Esophagus squamous epithelium (tissue), 5 donors: Measurements from ENCODE around the gene RMDN2. TPM values are rescaled to one million over a fixed set of nuclear protein-coding genes. Genes with fewer than 3 reads are reported as not detected.

ENCODE experiments used
- DNase-seq: peaks from one replicate; lab custom pipeline; 2025; lab: John Stamatoyannopoulos, UW
- H3K27ac ChIP-seq, 4 donors: fragments of 200-600 bp; sonication (generic); one replicate each; pipeline ENCODE4 v1.5.1; 2016 to 2019; ENCODE audit warnings: mild to moderate bottlenecking in 1 of 4
- H3K27me3 ChIP-seq, 4 donors: fragments of 200-600 bp; sonication (generic); 1 replicate in 3 of 4; 2 replicates in 1 of 4; pipeline versions ENCODE4 v1.5.1 to v1.6.0; 2017 to 2021; ENCODE audit warnings: antibody characterized with exemption in 1 of 4
- H3K36me3 ChIP-seq, 3 donors: fragments of 200-600 bp; sonication (generic); one replicate each; pipeline ENCODE4 v1.5.1; 2016 to 2019
- H3K4me1 ChIP-seq, 3 donors: fragments of 200-600 bp; sonication (generic); one replicate each; pipeline ENCODE4 v1.5.1; 2017 to 2019
- H3K4me3 ChIP-seq, 4 donors: fragments of 200-600 bp; sonication (generic); 1 replicate in 3 of 4; 2 replicates in 1 of 4; pipeline ENCODE4 v1.5.1; 2016 to 2019; ENCODE audit warnings: mild to moderate bottlenecking in 2 of 4, moderate library complexity in 1 of 4
- H3K9me3 ChIP-seq, 3 donors: fragments of 200-600 bp; sonication (generic); one replicate each; pipeline ENCODE4 v1.5.1; 2016 to 2019
- POLR2A ChIP-seq, 4 donors: fragments of 450-650 bp; IDR thresholded peaks; one replicate each; pipeline ENCODE4 v1.6.1; 2017; ENCODE audit warnings: antibody characterized with exemption in 4 of 4, mild to moderate bottlenecking in 4 of 4, moderate library complexity in 3 of 4
- WGBS, 2 donors: methylation state at CpG; one replicate each; pipeline ENCODE4 v1.1.5; 2018; 5-methylcytosine and 5-hydroxymethylcytosine counted together
- intact Hi-C: fragments of 100-400 bp; cut with DNase I; formaldehyde crosslinking; loops from one replicate; pipeline ENCODE4 v1.15.0; 2022
- total RNA-seq, 4 donors: library from RNA; depleted of rRNA; stranded (reverse); fragments of >200 nt; gene quantifications; one replicate each; pipeline ENCODE4 v1.1.0, GENCODE V29; 2016
- TF ChIP-seq, protein P1 (sequence below), 6 experiments: fragments of 450-650 bp in 4 of 6; fragments of 200-600 bp in 2 of 6; sonication (generic) in 2 of 6; IDR thresholded peaks; one replicate each; pipeline ENCODE4 v1.5.1; 2016 to 2019; ENCODE audit warnings: antibody characterized with exemption in 6 of 6, mild to moderate bottlenecking in 4 of 6, moderate library complexity in 4 of 6
- donor health status: DM: yes; HTN: yes; CAD: no.

The RMDN2 gene
- total RNA-seq, 4 donors from 2014 or later = 3.4 to 7.8 (median 4.7) TPM

DNA sequence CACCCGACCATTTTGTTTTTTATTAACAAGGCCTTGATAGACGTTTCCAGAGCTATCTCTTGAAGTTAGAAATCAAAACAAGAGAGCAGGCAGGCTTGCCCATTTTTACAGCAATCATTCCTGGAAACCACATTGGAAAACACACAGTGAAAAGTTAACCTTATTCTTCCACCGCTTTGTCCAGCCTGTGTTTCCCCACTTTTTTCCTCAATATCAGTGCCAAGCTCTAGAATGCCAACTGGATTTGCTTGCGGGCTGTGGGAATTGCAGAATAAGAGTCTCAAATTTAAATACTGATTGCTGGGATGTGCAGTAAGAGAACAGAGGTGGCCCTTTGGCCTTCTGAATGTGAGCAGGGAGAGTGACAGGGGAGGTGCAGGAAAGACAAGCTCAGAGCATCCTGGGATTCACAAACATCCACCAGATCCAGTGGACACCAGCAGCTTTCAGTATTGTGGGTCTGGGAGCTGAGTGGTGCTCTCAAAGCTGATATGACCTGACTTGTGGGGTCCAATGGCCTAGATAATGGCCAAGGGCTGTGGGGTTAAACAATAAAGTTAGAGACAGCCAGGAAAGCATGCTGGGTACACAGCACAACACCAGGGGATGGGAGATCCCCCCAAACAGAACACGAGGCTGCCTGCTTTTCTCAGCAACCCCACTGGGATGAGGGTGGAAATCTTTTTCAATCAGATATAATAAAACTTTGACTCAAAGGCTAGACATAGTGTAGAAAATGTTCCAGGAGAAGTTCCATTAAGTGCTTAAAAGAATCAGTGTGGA, 135.3 kb downstream of the RMDN2 start:
- WGBS, 2 donors = 76 to 78% methylated on average over 4 to 5 of the region's 5 CpGs
- no peaks in the 10 kb centered on the region for H3K9me3 ChIP-seq
- no peaks in the 10 kb centered on the region for H3K4me1 ChIP-seq
- DNase-seq = no peak
- no peak overlapping the region for H3K27ac ChIP-seq
- no peaks in the 10 kb centered on the region for H3K36me3 ChIP-seq
- H3K4me3 ChIP-seq = no peak overlapping the region
- intact Hi-C loops = no loop called here
- TF ChIP-seq, protein P1, sequence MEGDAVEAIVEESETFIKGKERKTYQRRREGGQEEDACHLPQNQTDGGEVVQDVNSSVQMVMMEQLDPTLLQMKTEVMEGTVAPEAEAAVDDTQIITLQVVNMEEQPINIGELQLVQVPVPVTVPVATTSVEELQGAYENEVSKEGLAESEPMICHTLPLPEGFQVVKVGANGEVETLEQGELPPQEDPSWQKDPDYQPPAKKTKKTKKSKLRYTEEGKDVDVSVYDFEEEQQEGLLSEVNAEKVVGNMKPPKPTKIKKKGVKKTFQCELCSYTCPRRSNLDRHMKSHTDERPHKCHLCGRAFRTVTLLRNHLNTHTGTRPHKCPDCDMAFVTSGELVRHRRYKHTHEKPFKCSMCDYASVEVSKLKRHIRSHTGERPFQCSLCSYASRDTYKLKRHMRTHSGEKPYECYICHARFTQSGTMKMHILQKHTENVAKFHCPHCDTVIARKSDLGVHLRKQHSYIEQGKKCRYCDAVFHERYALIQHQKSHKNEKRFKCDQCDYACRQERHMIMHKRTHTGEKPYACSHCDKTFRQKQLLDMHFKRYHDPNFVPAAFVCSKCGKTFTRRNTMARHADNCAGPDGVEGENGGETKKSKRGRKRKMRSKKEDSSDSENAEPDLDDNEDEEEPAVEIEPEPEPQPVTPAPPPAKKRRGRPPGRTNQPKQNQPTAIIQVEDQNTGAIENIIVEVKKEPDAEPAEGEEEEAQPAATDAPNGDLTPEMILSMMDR (IDR thresholded peaks at IDR 0.05) = no peak
- TF ChIP-seq POLR2A (IDR thresholded peaks at IDR 0.05) = no peak
- H3K27me3 ChIP-seq = no peaks in the 10 kb centered on the region

DNA sequence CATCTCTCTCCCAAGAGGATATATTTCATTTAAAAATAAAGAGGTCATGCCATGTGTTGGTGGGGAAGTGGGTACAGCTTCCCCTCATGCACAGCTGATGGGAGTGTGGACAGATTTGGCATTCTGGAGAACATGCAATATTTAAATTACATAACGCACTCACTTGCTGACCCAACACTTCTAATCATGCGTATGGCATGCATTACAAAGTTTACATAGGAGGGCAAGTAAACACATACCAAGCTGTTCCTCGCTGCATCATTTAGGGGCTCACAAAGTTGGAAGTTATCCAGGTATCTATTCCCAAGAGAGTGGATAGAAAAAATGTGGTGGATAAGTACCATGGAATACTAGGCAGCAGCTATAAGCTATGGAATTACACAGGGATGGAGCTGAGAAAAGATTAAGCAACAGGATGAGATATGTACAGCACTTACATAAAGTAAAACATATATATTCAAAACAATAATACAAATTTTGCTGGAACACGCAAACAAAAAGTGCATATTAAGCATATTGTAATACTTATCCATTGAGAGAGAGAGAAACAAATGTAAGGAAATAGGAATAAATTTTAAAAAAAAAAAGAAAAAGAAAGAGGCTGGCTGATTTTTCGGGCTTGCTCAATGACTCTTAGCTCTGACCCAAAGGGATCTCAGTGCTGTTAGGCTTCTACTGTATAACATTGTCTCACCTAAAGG, 139.9 kb downstream of the RMDN2 start:
- no peak for TF ChIP-seq POLR2A (IDR thresholded peaks at IDR 0.05)
- TF ChIP-seq, protein P1 (IDR thresholded peaks at IDR 0.05) = no peak
- Histone ChIP-seq H3K36me3 (no peaks in the 10 kb centered on the region), H3K27me3 (no peaks in the 10 kb centered on the region), H3K27ac (no peak overlapping the region), H3K4me3 (no peak overlapping the region), H3K4me1 (no peaks in the 10 kb centered on the region), H3K9me3 (no peaks in the 10 kb centered on the region)
- intact Hi-C loops = no loop called here
- 75 to 84% methylated on average over 5 of the region's 5 CpGs for WGBS, 2 donors
- no peak for DNase-seq

DNA sequence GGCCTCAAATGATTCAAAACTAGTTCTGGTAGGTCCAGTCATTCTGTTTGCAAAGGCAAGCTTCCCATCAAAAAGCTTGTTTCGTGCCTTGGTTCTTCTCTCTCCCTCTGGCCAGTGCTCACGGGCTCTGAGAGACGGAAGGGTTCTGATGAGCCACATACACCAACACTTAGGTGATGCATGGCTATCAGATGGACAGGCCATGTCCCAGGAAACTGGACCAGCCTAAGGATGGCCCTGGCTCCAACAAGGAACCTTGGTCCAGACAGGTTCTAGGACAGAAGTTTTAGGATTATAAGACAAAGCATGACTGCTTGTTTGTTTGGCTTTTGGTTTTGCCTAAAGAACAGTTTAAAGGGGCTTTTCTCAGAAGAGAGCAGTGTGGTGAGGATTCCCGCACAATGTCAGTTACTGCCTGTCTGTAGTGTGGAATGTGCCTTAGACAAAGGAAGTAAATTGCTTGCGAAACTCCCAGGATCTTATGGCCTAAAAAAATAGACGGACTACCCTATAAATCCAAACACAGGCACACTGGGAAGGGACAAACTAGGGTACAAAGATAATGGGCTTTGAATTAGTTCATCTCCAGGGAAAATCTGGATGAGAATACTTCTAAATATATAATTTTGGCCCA, 140.5 kb downstream of the RMDN2 start:
- Histone ChIP-seq H3K4me3 (no peak overlapping the region), H3K36me3 (no peaks in the 10 kb centered on the region), H3K4me1 (no peaks in the 10 kb centered on the region), H3K27ac (no peak overlapping the region), H3K9me3 (no peaks in the 10 kb centered on the region), H3K27me3 (no peaks in the 10 kb centered on the region)
- 85 to 90% methylated on average over 5 to 6 of the region's 6 CpGs for WGBS, 2 donors
- intact Hi-C loops = no loop called here
- no peak for DNase-seq
- TF ChIP-seq, protein P1 (IDR thresholded peaks at IDR 0.05) = no peak
- TF ChIP-seq POLR2A (IDR thresholded peaks at IDR 0.05) = no peak

DNA sequence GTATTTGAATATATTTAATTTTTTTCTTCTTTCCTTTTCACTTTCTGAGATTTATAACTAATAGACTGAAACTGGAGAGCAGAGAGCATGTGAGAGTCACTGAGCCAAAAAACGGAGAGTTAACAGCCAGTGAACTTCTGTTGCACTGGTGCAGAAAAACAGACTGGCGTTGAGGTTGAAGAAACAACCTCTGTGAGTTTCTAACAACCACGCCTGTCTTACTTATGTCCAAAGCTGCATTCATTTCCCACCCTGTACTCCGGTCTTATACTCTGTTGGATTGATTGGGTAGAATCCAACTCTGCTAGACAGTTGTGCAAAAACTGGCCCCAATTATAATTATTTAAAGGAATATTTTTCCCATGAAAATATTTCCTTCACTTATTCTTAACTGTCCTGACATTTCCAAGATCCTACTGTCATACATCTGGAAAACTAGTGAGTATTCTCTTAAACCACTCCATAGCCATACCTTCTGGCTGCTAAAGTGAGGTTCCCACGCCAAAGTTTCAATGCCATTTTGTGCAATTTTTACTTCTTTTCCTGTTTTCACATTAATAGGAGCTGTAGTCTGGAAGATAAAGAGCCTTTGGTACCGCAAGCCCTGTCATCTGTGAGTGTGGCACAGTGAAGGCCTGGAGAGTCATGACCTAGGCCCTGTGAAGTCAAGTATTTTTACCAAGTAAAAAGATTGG, 141.5 kb downstream of the RMDN2 start:
- Histone ChIP-seq H3K4me3 (no peak overlapping the region), H3K27me3 (no peaks in the 10 kb centered on the region), H3K9me3 (no peaks in the 10 kb centered on the region), H3K4me1 (no peaks in the 10 kb centered on the region), H3K27ac (no peak overlapping the region), H3K36me3 (no peaks in the 10 kb centered on the region)
- intact Hi-C loops = no loop called here
- DNase-seq = no peak
- TF ChIP-seq, protein P1 (IDR thresholded peaks at IDR 0.05) = no peak
- no peak for TF ChIP-seq POLR2A (IDR thresholded peaks at IDR 0.05)
- 79 to 88% methylated on average over 6 of the region's 6 CpGs for WGBS, 2 donors

Other genes with a start within 250 kb of the RMDN2 start
- 10 to 100 TPM in 2 of 4 donors, 1 to 10 TPM in 2; 1.0 to 20.6 (median 12.8) TPM for gene CYP1B1, start 150.9 kb downstream of the RMDN2 start, total RNA-seq